Mammary epithelial cell (primary cell): ENCODE measurements around the gene RALGPS2.

ENCODE experiments used
- EZH2 ChIP-seq: IDR thresholded peaks from 2 replicates; pipeline ENCODE4 v1.6.1; 2012; ENCODE audit warnings: low read length, inconsistent platforms, borderline replicate concordance
- TF ChIP-seq, protein P1 (sequence below), 2 donors: IDR thresholded peaks in 1 of 2; conservative IDR thresholded peaks in 1 of 2; 2 replicates each; pipeline ENCODE4 v1.5.1; 2011 to 2012; ENCODE audit warnings: inconsistent platforms in 2 of 2, low read length in 2 of 2, mild to moderate bottlenecking in 2 of 2, control low read depth in 1 of 2, low read depth in 1 of 2; ENCODE audit not compliant: insufficient read depth in 1 of 2; ENCODE audit errors: extremely low read depth in 1 of 2

DNA sequence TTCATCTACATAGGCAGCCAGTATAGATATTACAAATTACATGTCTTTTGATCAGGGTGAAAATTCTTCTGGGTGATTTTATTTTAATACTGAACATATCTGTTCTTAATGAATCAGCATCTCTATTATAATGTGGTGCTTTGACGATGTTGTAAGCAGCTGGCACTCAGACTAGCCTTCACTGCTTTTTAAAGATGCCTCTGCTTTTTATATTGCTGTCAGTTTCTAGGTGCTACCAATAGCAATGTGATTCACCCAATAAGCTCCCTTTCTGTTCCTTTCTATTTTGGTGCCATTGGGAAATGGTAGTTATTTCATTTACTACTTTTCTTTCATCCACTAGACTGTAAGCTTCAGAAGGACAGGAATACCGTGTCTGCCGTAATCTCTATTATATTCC is 156.9 kb downstream of the RALGPS2 start:
- TF ChIP-seq, protein P1, sequence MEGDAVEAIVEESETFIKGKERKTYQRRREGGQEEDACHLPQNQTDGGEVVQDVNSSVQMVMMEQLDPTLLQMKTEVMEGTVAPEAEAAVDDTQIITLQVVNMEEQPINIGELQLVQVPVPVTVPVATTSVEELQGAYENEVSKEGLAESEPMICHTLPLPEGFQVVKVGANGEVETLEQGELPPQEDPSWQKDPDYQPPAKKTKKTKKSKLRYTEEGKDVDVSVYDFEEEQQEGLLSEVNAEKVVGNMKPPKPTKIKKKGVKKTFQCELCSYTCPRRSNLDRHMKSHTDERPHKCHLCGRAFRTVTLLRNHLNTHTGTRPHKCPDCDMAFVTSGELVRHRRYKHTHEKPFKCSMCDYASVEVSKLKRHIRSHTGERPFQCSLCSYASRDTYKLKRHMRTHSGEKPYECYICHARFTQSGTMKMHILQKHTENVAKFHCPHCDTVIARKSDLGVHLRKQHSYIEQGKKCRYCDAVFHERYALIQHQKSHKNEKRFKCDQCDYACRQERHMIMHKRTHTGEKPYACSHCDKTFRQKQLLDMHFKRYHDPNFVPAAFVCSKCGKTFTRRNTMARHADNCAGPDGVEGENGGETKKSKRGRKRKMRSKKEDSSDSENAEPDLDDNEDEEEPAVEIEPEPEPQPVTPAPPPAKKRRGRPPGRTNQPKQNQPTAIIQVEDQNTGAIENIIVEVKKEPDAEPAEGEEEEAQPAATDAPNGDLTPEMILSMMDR (conservative IDR thresholded peaks at IDR 0.05 in 1 of 2, IDR thresholded peaks at IDR 0.05 in 1 of 2; ENCODE audit: extremely low read depth in 1 of 2, insufficient read depth in 1 of 2, low read depth in 1 of 2, low read length in 2 of 2), result no peak
- TF ChIP-seq EZH2, result no peak
